Keratinocyte (primary cell): ENCODE measurements around the gene PCNT.

ENCODE experiments used
- CTCF ChIP-seq, 3 experiments: IDR thresholded peaks in 1 of 3; conservative IDR thresholded peaks in 1 of 3; optimal IDR thresholded peaks in 1 of 3; 2 replicates in 2 of 3; 3 replicates in 1 of 3; pipeline versions ENCODE3 to v1.5.1; 2011; ENCODE audit warnings: low read length in 3 of 3, mild to moderate bottlenecking in 3 of 3, moderate library complexity in 2 of 3, control low read depth in 1 of 3, inconsistent platforms in 1 of 3; ENCODE audit not compliant: insufficient read depth in 2 of 3; ENCODE audit errors: extremely low read depth in 1 of 3
- EZH2 ChIP-seq: IDR thresholded peaks from one replicate; pipeline ENCODE4 v1.6.1; 2012; ENCODE audit warnings: inconsistent platforms, mild to moderate bottlenecking, low read length, moderate library complexity

- TF ChIP-seq CTCF (optimal IDR thresholded peaks at IDR 0.05 in 1 of 3, IDR thresholded peaks at IDR 0.05 in 1 of 3, conservative IDR thresholded peaks at IDR 0.05 in 1 of 3; ENCODE audit: extremely low read depth in 1 of 3, insufficient read depth in 2 of 3, low read length in 3 of 3) (peak; percentile 33 to 58 (median 53)), EZH2 (no peak)
Measured at GRCh38 chr21:46325073-46325912, 1.3 kb downstream of the PCNT start.
